Nucleus accumbens (tissue), 56 donors: ENCODE results near the gene UGT1A5.

Source experiments
- DNase-seq, 56 donors: peaks; one replicate each; lab custom pipeline; 2025; lab: John Stamatoyannopoulos, UW

Gene UGT1A5

DNA sequence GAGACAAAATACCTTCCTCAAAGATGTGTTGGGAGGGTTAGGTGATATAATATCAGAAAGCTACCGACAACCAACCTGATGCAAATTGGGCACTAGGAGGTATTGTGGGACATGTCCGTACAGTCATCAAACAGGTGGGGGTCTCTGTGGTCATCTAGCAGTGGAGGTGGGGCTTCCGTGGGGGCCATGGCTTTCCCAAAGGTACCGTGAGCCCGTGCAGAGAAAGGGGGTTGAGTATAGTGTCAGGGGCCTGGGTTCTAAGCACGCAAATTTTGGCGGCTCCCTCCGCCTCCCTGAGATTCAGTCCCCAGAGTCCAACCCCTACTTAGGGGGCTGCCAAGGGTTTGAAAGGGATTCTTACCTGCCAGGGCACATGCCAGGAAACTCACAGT, 109.0 kb downstream of the UGT1A5 start:
- no peak for DNase-seq

GRCh38 chr2:233822101-233822771, 109.5 kb downstream of the UGT1A5 start:
- DNase-seq = no peak
